ENCODE results near the gene ARL5A.
"Not testable (repeated sequence)": the region's sequence is repeated elsewhere in the genome, so short reads cannot be mapped to it uniquely, and the experiment has no call there.

ARL5A gene, protein sequence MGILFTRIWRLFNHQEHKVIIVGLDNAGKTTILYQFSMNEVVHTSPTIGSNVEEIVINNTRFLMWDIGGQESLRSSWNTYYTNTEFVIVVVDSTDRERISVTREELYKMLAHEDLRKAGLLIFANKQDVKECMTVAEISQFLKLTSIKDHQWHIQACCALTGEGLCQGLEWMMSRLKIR

DNA sequence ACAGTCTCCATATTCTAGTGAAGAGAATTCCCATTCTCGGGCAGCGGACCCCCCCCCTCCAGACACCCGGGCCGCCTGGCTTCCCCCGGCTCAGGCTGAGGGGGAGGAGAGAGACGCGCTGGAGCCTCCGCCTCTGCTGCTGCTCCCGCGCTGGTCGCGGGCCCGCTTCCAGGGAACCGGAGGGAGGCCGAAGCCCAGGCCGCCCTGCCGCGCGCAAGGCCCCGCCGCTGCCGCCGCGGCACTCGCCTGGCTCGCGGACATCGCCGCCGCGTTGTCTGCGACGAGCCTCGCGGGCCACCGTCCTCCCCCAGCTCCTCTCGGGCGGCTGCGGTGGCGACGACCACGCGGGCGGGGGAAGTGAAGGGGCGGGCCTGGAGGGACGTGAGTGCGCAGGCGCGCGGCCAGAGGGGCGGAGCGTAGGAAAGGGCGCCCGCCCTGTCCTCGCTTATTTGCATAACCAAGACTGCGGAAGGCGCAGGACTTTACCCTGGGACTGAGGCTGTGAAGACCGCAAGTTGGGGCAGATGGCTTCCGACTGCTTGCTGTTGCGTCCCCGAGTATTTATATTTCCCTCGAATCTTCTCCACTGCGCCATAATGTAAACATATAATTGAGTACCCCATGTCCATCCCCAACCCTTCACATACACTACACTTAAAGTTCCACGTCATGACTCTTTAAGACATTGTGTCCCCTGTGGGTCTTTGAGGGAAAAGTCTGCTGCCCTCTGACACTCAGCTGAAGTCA is at the start of gene ARL5A:
Gene ARL5A, minus strand, starts transcription at position 279 of the 747 bp plus-strand sequence. Its CDS starts 245 bp downstream, at position 34.
- peak; percentile 83 for DNase-seq

DNA sequence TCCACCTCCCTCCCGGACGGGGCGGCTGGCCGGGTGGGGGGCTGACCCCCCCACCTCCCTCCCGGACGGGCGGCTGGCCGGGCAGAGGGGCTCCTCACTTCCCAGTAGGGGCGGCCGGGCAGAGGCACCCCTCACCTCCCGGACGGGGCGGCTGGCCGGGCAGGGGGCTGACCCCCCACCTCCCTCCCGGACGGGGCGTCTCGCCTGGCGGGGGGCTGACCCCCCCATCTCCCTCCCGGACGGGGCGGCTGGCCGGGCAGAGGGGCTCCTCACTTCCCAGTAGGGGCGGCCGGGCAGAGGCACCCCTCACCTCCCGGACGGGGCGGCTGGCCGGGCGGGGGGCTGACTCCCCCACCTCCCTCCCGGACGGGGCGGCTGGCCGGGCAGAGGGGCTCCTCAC is 47.4 kb upstream of the ARL5A start:
- not testable (repeated sequence) for DNase-seq

DNA sequence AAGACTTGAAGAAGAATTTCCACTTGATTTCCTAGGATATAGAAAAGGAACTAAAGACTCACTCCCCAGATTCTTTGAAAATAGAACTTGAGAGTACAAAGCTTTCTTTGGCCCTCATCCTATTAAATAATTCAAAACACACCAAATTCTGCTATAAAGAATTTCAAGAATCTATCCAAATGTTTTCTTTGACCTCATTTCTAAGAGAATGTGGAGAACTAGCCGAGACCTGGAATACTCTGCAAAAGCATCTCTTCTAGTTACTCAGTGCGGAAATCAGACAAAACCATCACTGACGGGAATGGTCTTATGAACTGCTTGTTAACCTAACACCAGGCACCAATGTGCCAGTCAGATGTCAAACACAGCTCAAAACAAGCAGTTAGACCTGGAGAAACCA is 44.2 kb upstream of the ARL5A start:
- DNase-seq: no peak

DNA sequence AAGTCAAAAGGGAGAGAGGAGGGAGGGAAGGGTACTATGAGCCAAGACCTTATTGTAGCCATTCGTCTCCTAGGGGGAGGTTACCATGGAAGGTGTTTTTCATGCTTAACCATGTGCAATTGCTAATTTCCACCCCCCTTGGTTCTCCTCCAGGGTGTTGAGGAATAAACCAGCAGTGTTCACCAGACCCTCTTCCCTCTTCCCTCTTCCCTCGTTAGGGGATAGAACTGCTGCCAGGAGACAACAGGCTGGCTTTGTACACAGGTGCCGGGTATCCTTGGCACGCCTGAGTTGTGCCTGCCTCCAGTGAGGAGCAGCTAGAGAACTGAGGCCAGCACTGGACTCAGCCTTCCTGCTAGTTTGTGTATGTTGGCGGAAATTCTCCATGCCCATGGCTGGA is 41.1 kb upstream of the ARL5A start:
- DNase-seq: no peak

DNA sequence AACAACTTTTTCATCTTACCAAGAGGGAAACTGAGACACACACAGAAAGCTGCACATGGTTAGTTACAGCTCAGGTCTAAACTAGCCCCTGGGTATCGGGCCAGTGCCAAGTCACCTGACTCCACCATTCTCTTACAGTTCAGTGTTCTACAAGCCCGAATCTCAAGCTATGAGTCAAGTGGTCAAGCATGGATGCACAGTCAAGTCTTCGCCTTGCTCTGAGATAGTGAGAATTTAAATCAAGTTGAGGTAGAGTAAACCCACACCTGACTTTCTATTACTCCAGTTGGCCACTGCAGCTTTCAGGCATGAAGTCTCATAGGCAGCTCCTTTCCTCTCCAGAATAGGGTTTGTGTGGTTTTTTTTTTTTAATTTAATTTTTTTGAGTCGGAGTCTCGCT is 34.5 kb upstream of the ARL5A start:
- DNase-seq: no peak

DNA sequence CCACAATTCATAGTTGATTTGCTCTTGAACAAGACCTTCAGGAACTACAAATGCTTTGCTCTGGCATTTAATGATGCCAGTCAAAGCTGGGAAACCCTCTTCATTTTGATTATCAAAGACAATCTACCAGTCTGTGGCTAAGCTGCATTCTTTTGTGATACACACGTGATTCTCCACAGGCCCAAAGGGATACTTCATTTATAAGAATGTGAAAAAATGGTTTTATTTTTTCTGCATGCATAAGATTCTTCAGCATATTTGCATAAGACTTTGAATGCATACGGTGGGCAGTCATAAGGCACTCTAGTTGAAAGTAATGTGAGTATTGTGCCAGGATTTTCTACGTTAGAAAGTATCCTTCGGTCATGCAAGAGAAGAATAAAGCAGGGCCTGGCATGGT is 33.0 kb upstream of the ARL5A start:
- DNase-seq: no peak

DNA sequence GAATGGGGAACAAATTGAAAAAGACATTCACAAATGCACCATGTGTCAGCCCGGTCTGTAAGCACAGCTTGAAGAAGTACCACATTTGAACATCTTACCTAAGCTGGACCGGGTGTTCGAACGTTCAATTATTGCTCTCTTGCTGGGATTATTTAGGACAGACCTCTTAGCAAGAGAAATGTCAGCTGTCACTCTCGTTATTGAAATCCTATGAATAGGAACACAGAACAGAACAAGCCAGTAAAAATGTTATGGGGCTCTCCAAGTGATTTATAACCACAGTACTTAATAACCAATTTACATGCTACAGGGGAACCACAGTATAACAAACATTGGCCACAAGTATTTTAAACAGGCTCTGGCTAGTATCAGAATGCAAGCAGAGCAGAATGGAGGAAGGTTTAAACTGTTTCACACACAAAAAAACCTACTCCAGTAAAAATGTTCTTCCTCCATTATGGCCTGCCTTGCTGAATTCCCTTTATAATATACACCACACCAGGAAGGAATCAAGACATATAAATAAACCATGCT is 32.5 kb upstream of the ARL5A start:
- no peak for DNase-seq

DNA sequence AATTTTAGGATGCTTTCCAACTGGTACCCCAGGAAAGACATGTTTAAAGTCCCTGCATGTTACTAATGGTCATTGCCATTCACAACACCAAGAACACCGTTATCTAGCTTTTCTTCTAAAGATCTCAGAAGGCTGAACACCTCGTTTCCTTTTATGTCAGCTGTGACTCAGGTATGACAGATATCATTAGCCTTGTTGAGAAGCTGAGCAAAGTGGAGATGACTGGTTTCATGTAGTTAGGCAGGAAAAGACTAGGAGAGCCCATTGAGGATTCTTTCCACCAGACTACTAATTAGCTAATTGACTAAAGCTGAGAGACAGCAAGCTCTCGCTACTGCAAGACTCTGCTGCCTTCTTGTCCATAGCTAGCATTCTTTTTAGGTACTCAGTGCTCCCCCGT is 32.0 kb upstream of the ARL5A start:
- no peak for DNase-seq

DNA sequence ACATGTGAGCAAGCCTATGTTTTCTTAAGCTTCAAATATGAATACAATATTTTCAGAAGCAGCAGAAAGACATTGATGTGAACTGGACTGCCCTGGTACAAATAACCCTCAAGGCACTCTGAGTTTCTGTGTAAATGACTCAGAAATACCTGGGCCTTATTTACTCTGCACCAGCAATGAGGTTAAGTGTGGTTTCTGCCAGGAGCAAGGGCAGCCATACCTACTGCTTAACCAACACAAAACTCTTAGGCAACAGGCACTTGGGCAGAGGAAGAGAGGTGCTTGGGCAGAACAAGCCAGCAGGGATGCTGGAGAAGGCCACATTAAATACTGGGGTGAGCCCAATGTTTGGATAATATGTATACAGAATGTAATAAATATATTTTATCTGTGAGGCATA is 29.4 kb upstream of the ARL5A start:
- no peak for DNase-seq

DNA sequence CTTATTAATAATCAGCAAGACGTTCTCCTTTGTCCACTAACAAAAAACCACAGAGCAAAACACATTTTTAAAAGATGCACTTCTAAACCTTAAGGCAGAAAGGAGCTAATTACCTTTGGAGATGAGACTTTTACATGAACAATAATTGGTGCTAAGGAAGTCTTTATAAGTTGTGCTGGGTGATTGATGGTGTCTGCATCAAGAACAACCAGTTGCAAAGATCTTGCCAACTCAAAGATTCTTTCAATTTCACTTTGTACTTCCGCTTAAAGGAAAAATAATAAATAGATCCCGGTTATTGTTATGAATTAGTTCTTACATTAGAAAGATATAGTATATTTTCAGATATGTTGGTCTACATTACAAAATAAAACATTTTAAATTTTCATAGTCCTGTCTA is 26.9 kb upstream of the ARL5A start:
- DNase-seq: no peak

DNA sequence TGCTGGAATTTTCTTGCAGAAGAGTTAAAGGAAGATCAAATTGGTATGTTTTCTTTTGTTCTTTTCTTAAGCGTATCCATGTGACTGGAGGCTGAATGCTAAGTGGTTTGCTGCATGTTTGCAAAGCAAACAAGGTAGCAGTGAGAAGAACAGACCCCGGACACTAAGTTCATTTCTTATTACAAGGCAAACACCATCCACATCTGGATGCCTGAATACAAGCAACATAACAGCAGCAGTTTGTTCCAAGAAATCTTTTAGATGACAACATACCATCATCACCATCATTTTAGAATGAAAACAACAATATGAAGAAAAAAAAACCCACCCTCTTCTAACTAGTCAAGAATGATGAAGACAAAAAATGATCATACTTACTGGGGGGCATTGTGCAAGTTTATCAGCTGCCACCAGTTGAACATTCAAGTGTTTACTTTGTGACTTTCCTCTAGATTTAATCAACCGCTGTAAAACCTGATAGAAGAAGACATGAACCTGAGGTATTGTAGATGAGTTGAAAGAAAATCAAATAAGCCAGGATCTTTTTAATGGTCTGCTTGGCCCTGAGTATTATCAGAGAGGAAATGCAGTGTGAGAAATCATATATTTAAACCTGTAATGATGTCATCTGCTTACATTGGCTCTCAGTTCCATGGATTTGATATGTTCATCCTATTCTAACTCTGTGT is 25.0 kb upstream of the ARL5A start:
- no peak for DNase-seq

DNA sequence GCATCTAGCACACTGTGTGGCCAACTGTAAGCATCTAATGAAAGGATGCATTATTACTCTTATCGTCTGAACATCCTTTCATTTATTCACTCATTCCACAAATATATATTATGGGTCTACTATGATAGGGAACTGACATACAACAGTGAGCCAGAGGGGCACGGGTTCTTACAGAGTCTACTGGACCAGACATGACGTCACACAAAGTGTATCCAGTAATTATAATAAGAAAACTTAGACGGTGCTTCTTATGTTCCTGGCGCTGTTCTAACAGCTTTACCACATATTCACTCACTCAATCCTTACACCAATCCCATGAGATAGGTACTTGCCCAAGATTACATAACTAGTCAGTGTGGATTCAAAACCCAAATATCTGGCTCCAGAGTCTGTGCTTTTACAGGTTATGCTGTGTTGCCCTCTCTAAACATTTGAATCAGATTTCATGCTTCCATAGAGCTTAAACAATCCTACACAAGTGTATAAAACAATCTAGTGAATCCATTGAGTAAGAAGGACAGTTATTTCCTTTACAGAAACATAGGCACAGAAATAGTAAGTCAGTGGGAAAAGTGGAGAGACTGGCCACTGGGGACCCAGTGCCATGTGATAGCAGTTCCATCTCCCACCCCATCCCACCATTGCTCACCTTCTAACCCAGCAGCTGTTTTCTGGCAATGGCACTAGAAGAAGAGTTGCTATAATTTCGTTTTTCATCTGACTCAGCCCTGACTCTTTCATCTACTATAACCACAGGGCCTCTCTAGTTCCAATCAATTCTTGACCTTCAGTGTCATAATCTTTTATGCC is 24.2 kb upstream of the ARL5A start:
- no peak for DNase-seq

DNA sequence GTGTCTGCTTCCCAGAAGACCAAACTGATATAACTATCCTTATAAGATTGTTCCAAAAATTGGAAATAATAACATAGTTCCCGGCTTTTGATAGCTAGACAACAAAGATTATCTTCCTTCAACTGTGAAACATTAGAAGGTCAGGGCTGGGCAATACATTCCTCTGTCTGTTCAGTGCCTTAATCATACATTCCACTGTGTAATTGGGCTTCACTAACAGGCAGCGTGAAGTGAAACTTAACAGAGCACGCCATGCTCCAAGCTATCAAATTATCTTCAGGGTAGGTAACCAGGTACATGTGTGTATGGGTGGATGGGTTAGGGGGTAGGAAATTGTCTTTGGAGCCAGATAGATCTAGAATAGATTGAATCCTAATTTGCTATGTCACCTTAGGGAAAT is 23.5 kb upstream of the ARL5A start:
- no peak for DNase-seq

DNA sequence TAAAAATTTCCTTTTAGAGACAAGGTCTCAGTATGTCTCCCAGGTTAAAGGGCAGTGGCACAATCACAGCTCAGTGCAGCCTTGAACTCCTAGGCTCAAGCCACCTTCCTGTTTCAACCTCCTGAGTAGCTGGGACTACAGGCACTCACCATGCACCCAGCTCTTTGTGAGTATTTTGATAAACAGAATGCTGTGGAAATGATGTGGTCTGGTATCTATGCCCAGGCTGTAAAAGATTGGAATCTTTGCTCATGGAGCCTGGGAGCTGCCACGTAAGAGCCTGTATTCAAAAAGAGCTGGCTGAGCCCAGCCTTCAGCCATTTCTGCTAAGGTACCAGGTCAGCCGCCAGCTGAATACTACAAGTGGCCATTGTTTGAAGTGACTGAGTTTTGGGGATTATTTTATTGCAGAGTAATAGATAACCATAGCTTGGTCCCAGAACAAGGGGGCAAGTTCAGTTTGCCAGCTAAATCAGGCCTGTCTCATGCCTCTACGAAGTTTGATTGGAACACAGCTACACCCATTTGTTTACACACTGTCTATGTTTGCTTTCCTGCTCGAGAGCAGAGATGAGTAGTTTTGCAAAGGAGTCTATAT is 21.3 kb upstream of the ARL5A start:
- no peak for DNase-seq

DNA sequence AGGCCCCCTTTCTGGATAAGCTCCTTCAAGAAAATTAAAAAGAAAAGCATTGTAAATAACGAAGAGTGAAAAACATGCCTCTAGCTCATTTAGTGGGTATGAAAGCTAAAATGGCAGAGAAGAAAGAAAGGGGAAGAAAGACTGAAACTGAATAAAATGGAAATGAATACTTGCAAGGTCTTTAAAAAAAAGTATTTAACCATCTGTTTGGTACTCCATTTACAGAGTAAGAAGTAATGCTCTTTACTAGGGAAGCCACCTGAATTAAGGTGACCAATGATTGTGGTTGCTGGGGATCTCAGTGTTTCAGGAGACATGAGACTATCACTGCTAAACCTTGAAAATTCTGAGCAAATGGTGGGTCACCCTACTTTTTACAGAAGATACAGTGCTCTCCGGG is 17.7 kb upstream of the ARL5A start:
- no peak for DNase-seq

DNA sequence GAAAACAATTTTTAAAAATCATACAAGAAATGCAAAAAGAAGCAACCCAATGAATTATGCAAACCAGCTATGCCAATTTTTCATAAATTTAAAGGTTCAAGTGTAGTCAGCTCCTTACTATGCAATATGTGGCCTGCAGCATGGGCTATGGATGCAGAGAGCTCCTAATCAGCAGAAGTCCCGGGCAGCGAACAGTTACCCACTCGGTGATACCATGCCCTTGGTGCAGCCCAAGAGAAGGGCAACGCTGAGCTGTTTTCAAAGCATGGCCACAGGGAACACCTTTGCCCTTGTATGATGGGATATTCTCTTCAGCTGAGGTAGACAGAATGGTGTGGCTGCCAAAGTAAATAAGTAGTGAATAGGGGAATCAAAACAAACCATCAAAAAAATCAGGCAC is 17.3 kb upstream of the ARL5A start:
- no peak for DNase-seq

DNA sequence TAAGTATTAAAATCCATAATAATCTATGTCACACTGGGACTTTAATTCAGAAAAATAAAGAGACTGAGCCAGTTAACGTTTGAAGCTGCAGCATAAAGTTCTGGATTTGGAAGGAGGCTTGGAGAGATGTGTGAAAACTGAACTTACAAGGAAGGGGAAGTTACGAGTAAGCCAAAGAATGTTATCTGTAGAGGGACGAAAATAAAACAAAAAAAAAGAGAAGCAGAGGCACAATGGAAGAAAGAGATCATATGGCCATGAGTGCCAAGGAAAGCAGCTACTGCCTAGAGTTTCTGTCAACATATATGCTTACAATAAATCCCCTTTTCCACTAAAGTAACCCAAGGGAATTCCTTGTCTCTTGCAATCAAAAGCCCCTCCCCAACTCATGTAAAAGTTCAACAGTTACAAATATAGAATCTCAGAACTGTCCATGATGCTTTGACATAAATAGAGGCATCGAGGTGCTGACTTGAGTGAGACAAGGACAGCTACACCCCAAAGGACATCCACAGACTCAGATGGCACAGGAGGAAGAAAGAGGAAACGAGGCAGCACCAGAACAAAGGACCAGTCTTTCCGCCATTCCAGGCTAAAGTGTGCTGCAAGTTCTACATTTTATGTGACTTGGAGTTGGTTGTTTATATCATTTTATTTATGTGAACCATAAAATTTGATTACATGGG is 16.1 kb upstream of the ARL5A start:
- no peak for DNase-seq

DNA sequence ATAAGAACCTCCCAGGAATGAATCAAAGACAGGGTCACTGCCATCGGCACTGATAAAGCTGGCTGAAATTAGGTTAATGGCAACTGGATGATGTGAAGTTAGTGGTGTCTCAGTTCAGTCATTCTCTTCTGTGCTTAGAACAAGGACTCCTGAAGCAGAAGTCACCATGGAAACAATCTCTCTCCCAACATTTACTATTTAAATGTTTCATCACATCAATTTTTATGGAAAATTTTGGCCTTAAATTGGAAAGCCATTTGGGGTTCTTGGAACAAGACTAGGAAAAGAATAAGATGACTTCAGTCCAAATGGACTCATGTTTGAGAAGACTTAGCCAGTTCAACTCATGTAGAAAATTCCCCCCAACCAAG is 15.5 kb upstream of the ARL5A start:
- no peak for DNase-seq

DNA sequence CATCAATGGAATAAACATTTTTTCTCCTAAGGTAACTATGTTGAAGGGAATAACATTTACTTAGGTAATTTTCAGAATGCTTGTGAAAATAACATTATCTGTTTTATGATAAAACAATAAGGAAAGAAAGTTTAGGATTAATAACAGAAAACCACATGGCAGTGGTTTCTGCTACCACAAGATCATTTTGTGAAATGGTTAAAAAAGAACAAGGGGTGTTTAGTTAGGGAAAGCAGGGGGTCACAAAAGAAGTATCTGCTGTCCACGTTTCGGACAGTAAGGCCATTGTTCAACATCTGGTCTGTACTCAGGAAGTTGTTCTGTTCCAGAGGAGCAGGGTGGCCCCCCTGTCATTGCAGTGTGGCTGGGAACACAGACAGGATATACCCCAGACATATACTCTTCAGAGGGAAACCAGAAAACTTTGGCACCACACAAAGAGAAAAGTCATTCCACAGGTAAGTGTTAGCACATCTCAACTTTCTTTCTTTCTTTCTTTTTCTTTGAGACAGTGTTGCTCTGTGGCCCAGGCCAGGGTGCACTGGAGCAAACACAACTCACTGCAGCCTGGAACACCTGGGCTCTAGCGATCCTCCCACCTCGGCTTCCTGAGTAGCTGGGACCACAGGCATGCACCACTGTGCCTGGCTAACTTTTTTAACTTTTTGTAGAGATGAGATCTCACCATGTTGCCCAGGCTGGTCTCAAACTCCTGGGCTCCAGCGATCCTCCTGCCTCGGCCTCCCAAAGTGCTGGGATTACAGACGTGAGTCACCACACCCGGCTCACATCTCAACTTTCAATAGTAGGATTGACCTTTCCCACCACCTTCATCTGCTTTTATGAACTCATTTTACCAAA is 14.8 kb upstream of the ARL5A start:
- no peak for DNase-seq

DNA sequence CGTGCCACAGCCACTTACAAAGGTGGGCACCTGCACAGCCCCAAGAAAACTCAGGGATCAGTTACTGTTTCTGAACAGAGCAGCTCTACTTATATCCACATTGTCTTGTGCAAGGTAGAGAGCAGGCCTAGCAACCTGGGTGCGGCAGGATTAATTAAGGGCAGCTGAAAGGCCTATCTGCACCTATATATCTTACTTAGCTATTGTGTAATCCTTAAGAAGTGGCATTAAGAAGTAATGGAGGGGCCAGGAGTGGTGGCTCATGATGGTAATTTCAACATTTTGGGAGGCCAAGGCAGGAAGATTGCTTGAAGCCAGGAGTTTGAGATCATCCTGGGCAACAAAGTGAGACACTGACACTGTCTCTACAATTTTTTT is 12.8 kb upstream of the ARL5A start:
- DNase-seq: no peak

All from NCI-H226 (cell line).